PFSK-1 (cell line): ENCODE data around the gene STAMBPL1.

ENCODE experiments used
- FOXP2 ChIP-seq: optimal IDR thresholded peaks from 2 replicates; pipeline ENCODE3; 2011; ENCODE audit warnings: borderline replicate concordance, control low read depth, inconsistent platforms; ENCODE audit not compliant: insufficient read depth; ENCODE audit errors: extremely low read length, extremely low read depth
- POLR2AphosphoS5 ChIP-seq: IDR thresholded peaks from 2 replicates; pipeline ENCODE4 v1.6.1; 2012; ENCODE audit warnings: low read depth, mild to moderate bottlenecking, control low read depth, low read length, moderate library complexity
- REST ChIP-seq, 2 experiments: IDR thresholded peaks; 2 replicates each; pipeline versions ENCODE4 v1.6.1 to v1.8.0; 2011 to 2012; ENCODE audit warnings: low read depth in 2 of 2, low read length in 2 of 2, control low read depth in 1 of 2, inconsistent platforms in 1 of 2, mild to moderate bottlenecking in 1 of 2, moderate library complexity in 1 of 2; ENCODE audit not compliant: insufficient read depth in 1 of 2
- SIN3A ChIP-seq: IDR thresholded peaks from 2 replicates; pipeline ENCODE4 v1.6.1; 2012; ENCODE audit warnings: mild to moderate bottlenecking, low read length, moderate library complexity, borderline replicate concordance; ENCODE audit not compliant: insufficient read depth
- TAF1 ChIP-seq: IDR thresholded peaks from 2 replicates; pipeline ENCODE4 v1.6.1; 2012; ENCODE audit warnings: low read length, control low read depth, borderline replicate concordance; ENCODE audit not compliant: insufficient read depth

GRCh38 chr10:88890681-88891381 lies 10.8 kb downstream of the STAMBPL1 start:
- TF ChIP-seq TAF1 (no peak), REST (IDR thresholded peaks at IDR 0.05; ENCODE audit: insufficient read depth in 1 of 2, low read depth in 2 of 2, low read length in 2 of 2) (no peak), SIN3A (no peak), POLR2AphosphoS5 (no peak), FOXP2 (no peak)
